A549 (cell line): Measurements from ENCODE around the gene TMEM266. TPM values are rescaled to one million over a fixed set of nuclear protein-coding genes. Genes with fewer than 3 reads are reported as not detected.
A peak's percentile ranks its signal among the peaks of the same experiment; 100 is the strongest.

Experiments
- ATAC-seq, 2 experiments: fragments of 200-7000 bp in 1 of 2; fragments of >200 bp in 1 of 2; cut with Nextera tagmentation in 1 of 2; cut with Tn5 transposase in 1 of 2; 3 replicates each; pipeline versions ENCODE4 v1.8.0 to v1.9.1; 2018 to 2020; ENCODE audit warnings: mild to moderate bottlenecking in 1 of 2, moderate library complexity in 1 of 2
- CTCF ChIA-PET: fragments of 300-600 bp; sonication (Branson Sonifier 250); formaldehyde crosslinking; extraction: SDS; loops from one replicate; lab custom pipeline; 2021; ENCODE audit warnings: antibody characterized with exemption, inconsistent platforms; lab: Yijun Ruan, JAX
- POLR2A ChIA-PET: fragments of 350-600 bp; formaldehyde crosslinking; extraction: SDS; loops from one replicate; lab custom pipeline; 2021; ENCODE audit warnings: antibody characterized with exemption, inconsistent platforms; lab: Yijun Ruan, JAX
- DNase-seq, 2 experiments: peaks; one replicate each; pipeline versions ENCODE4 v3.0.0 to v3.0.0-alpha.2; 2011 to 2016; ENCODE audit warnings: low read depth in 1 of 2, low spot score in 1 of 2
- FAIRE-seq: peaks from 2 replicates; lab custom pipeline; 2011; peaks lifted over from hg19 to GRCh38; lab: Jason Lieb, UNC
- H3K27ac ChIP-seq, 2 experiments: fragments of >200 bp; sonication (Bioruptor Twin); formaldehyde crosslinking; 3 replicates each; pipeline ENCODE4 v1.5.1; 2016 to 2017
- H3K4me1 ChIP-seq: fragments of >200 bp; sonication (Bioruptor Twin); formaldehyde crosslinking; 3 replicates; pipeline ENCODE4 v1.6.1; 2016
- H3K4me2 ChIP-seq: fragments of >200 bp; sonication (Bioruptor Twin); formaldehyde crosslinking; 3 replicates; pipeline ENCODE4 v1.6.1; 2016
- H3K4me3 ChIP-seq: fragments of >200 bp; sonication (Bioruptor Twin); formaldehyde crosslinking; 3 replicates; pipeline ENCODE4 v1.5.1; 2016
- H3K9me3 ChIP-seq: fragments of >200 bp; sonication (Bioruptor Twin); formaldehyde crosslinking; 3 replicates; pipeline ENCODE4 v1.6.1; 2016
- BHLHE40 ChIP-seq: IDR thresholded peaks from 2 replicates; pipeline ENCODE4 v1.6.1; 2012; ENCODE audit warnings: low read depth, low read length, inconsistent platforms
- CHD2 ChIP-seq: fragments of 150-350 bp; IDR thresholded peaks from 2 replicates; pipeline ENCODE4 v1.6.1; 2014; ENCODE audit warnings: low read length; ENCODE audit not compliant: partially characterized antibody
- CHD4 ChIP-seq: fragments of 200-600 bp; sonication (generic); IDR thresholded peaks from 2 replicates; pipeline ENCODE4 v1.6.1; 2016; ENCODE audit warnings: antibody characterized with exemption, mild to moderate bottlenecking, borderline replicate concordance
- HDAC2 ChIP-seq: fragments of 200-600 bp; sonication (generic); IDR thresholded peaks from 2 replicates; pipeline ENCODE4 v1.6.1; 2016
- HEYL ChIP-seq: fragments of 250-450 bp; sonication (Bioruptor Pico); IDR thresholded peaks from 2 replicates; pipeline ENCODE4 v1.8.0; 2021; ENCODE audit warnings: mild to moderate bottlenecking, moderate library complexity
- HOXA7 ChIP-seq: fragments of 250-450 bp; sonication (Bioruptor Pico); IDR thresholded peaks from 2 replicates; pipeline ENCODE4 v1.5.0; 2020; ENCODE audit warnings: mild to moderate bottlenecking, moderate library complexity
- KDM5A ChIP-seq: fragments of 200-600 bp; sonication (generic); IDR thresholded peaks from 2 replicates; pipeline ENCODE4 v1.6.1; 2016; ENCODE audit warnings: antibody characterized with exemption, mild to moderate bottlenecking
- NPAS2 ChIP-seq: fragments of 250-450 bp; sonication (Bioruptor Pico); IDR thresholded peaks from 2 replicates; pipeline ENCODE4 v1.8.0; 2022; ENCODE audit warnings: mild to moderate bottlenecking, moderate library complexity, borderline replicate concordance
- PHF8 ChIP-seq: fragments of 200-600 bp; sonication (generic); IDR thresholded peaks from 2 replicates; pipeline ENCODE4 v1.6.1; 2016; ENCODE audit warnings: low read depth, mild to moderate bottlenecking, antibody characterized with exemption, moderate library complexity, borderline replicate concordance
- POLR2A ChIP-seq: IDR thresholded peaks from 2 replicates; pipeline ENCODE4 v1.6.1; 2012; ENCODE audit warnings: mild to moderate bottlenecking, low read length
- RAD21 ChIP-seq, 2 experiments: fragments of >200 bp in 1 of 2; sonication (Bioruptor Twin) in 1 of 2; formaldehyde crosslinking in 1 of 2; IDR thresholded peaks in 1 of 2; conservative IDR thresholded peaks in 1 of 2; 2 replicates in 1 of 2; 3 replicates in 1 of 2; pipeline ENCODE4 v1.6.1; 2012 to 2018; ENCODE audit warnings: inconsistent platforms in 1 of 2
- RCOR1 ChIP-seq: fragments of 150-350 bp; IDR thresholded peaks from 2 replicates; pipeline ENCODE4 v1.6.1; 2014; ENCODE audit warnings: antibody characterized with exemption, low read length, low read depth
- SMC3 ChIP-seq: fragments of >200 bp; sonication (Bioruptor Twin); formaldehyde crosslinking; IDR thresholded peaks from 3 replicates; pipeline ENCODE4 v1.6.1; 2018; ENCODE audit warnings: inconsistent platforms
- TFCP2L1 ChIP-seq: fragments of 250-450 bp; sonication (Bioruptor Pico); IDR thresholded peaks from 2 replicates; pipeline ENCODE4 v1.5.0; 2021; ENCODE audit warnings: mild to moderate bottlenecking
- WGBS: methylation state at CpG from one replicate; pipeline ENCODE4 v1.1.6; 2017; ENCODE audit errors: missing lambda C conversion rate; 5-methylcytosine and 5-hydroxymethylcytosine counted together
- polyA plus RNA-seq, 4 experiments: library from polyadenylated mRNA; depleted of rRNA in 3 of 4; stranded (reverse); fragments of >200 nt; fragmentation: RNase III in 1 of 4; extraction: RNeasy Plus Mini Kit Qiagen cat#74134 plus additional on column Dnase treatment in 1 of 4; gene quantifications; 2 replicates in 3 of 4; 3 replicates in 1 of 4; pipeline ENCODE4 v1.2.3, GENCODE V29; 2011 to 2017
- TF ChIP-seq, protein P1 (sequence below): fragments of 250-450 bp; sonication (Bioruptor Pico); IDR thresholded peaks from 2 replicates; pipeline ENCODE4 v1.5.0; 2021; ENCODE audit warnings: mild to moderate bottlenecking, moderate library complexity, borderline replicate concordance
- TF ChIP-seq, protein P2 (sequence below): fragments of 250-450 bp; sonication (Bioruptor Pico); IDR thresholded peaks from 2 replicates; pipeline ENCODE4 v1.5.0; 2020; ENCODE audit warnings: low read depth, mild to moderate bottlenecking, moderate library complexity
- TF ChIP-seq, protein P3 (sequence below): fragments of >200 bp; sonication (Bioruptor Twin); formaldehyde crosslinking; IDR thresholded peaks from 3 replicates; pipeline ENCODE4 v1.5.1; 2016
- TF ChIP-seq, protein P4 (sequence below): fragments of >200 bp; sonication (Bioruptor Twin); formaldehyde crosslinking; IDR thresholded peaks from 3 replicates; pipeline ENCODE4 v1.6.1; 2016
- TF ChIP-seq, protein P5 (sequence below): fragments of 200-600 bp; sonication (generic); IDR thresholded peaks from 2 replicates; pipeline ENCODE4 v1.6.1; 2016; ENCODE audit warnings: antibody characterized with exemption, mild to moderate bottlenecking, moderate library complexity

TMEM266 gene
- polyA plus RNA-seq, 2 of the 4 experiments (the other 2 are of a cell fraction) = 0.06 to 0.08 TPM

DNA sequence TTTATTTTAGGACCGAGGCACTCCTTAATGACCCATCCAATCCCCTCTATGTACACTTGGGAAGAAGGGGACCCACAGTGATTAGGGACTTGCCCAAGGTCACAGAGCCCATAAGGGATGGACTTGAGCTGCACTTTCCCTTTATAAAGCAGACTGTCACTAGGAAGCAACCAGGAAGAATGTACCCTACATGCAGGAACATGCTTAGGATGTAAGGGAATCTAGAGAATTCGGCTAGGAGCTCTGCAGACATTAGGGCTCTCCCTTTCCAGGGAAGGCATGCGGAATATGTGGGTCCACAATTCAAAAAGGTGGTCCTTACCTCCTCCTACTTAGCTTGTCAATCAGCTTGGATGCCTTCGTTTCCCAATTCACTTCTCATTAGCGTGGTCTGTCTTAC is 78.7 kb downstream of the TMEM266 start (continued):
- TF ChIP-seq, protein P1, sequence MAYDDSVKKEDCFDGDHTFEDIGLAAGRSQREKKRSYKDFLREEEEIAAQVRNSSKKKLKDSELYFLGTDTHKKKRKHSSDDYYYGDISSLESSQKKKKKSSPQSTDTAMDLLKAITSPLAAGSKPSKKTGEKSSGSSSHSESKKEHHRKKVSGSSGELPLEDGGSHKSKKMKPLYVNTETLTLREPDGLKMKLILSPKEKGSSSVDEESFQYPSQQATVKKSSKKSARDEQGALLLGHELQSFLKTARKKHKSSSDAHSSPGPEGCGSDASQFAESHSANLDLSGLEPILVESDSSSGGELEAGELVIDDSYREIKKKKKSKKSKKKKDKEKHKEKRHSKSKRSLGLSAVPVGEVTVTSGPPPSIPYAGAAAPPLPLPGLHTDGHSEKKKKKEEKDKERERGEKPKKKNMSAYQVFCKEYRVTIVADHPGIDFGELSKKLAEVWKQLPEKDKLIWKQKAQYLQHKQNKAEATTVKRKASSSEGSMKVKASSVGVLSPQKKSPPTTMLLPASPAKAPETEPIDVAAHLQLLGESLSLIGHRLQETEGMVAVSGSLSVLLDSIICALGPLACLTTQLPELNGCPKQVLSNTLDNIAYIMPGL = no peak
- TF ChIP-seq, protein P2, sequence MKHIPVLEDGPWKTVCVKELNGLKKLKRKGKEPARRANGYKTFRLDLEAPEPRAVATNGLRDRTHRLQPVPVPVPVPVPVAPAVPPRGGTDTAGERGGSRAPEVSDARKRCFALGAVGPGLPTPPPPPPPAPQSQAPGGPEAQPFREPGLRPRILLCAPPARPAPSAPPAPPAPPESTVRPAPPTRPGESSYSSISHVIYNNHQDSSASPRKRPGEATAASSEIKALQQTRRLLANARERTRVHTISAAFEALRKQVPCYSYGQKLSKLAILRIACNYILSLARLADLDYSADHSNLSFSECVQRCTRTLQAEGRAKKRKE (CRISPR knock-in tag) = no peak
- no peak for TF ChIP-seq CHD2
- no peak for TF ChIP-seq RCOR1
- TF ChIP-seq PHF8 = no peak

DNA sequence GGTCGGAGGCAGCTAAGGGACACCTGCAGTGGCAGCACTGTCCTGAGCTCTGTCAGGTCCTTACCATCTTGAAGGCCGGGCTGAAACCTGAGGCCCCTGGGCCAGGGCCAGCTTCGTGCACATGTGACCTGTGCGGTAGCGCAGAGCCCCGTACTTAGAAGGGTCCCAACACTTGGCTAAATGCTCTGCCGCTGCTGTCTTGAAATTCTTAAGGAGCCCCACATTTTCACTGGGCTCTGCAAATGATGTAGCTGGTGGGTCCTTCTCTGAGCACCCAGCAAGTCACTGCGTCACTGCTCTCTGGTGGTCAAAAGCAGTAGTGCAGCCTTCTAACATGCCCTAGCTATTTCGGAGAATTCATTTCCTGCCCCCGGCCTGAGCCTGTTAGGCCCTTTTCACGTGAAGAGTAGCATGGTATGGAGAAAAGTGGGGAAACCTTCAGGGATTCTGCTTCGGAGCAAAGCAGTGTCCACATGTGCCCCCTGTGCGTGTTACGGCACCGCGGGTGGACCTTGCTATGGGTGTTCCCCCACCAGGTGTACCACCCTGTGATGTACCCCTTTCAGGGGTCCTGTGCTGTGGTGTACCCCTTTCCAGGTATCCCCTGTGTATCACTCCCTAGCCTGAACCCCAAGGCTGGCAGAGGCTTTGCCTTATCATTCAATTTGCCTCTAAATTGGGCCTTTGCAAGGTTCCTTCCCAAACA is 79.7 kb downstream of the TMEM266 start:
- FAIRE-seq (peak; percentile 54), DNase-seq (peak; percentile 79 to 94), ATAC-seq (peak; percentile 81 to 94)
- TF ChIP-seq BHLHE40 (no peak), NPAS2 (no peak), RAD21 (conservative IDR thresholded peaks at IDR 0.05 in 1 of 2, IDR thresholded peaks at IDR 0.05 in 1 of 2) (peak; percentile 88 to 90), POLR2A (no peak), HDAC2 (no peak), HOXA7 (no peak), SMC3 (peak; percentile 94), HEYL (CRISPR knock-in tag) (no peak), KDM5A (no peak)
- TF ChIP-seq, protein P3, sequence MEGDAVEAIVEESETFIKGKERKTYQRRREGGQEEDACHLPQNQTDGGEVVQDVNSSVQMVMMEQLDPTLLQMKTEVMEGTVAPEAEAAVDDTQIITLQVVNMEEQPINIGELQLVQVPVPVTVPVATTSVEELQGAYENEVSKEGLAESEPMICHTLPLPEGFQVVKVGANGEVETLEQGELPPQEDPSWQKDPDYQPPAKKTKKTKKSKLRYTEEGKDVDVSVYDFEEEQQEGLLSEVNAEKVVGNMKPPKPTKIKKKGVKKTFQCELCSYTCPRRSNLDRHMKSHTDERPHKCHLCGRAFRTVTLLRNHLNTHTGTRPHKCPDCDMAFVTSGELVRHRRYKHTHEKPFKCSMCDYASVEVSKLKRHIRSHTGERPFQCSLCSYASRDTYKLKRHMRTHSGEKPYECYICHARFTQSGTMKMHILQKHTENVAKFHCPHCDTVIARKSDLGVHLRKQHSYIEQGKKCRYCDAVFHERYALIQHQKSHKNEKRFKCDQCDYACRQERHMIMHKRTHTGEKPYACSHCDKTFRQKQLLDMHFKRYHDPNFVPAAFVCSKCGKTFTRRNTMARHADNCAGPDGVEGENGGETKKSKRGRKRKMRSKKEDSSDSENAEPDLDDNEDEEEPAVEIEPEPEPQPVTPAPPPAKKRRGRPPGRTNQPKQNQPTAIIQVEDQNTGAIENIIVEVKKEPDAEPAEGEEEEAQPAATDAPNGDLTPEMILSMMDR = peak; percentile 93
- TF ChIP-seq, protein P2 (CRISPR knock-in tag) = no peak
- ChIA-PET CTCF (interaction anchor here (0.6 to 21.1 kb wide), 70 partner anchors 10 to 956 kb away, joined by 3 to 448 read pairs (median 4); partner anchors contain the start of genes TMEM266 and UBE2Q2), POLR2A (interaction anchor here (0.6 to 1.0 kb wide), 3 partner anchors 81 to 330 kb away, joined by 3 to 5 read pairs (median 4); partner anchors contain the start of gene ISL2)
- H3K9me3 ChIP-seq = no peaks in the 10 kb centered on the region
- no peak overlapping the region for H3K27ac ChIP-seq
- H3K4me3 ChIP-seq = no peak overlapping the region
- WGBS = 25% methylated on average over 16 of the region's 16 CpGs
- H3K4me1 ChIP-seq = no peaks in the 10 kb centered on the region
- H3K4me2 ChIP-seq = no peak overlapping the region; the same call in 2 of the 3 replicates

DNA sequence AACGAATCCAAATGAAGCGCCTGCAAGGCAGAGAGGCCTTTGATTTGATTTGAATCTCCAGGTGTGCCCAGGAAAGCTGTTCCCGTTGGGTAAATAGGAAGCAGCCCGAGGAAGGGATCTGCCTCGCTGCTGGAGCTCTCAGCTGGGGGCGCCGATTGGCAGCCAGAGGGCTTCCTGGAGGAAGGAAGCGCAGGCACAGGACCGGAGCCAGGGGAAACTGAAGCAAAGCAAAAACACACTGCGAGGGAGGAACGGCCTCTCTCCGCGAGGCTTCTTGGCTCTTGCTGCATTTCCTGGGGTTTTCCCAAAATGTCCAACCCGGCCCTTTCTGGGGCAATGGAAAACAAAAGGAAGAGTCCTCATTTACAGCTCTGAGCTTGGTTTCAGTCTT is 80.3 kb downstream of the TMEM266 start:
- CTCF ChIA-PET = interaction anchor here (0.6 to 21.1 kb wide), 47 partner anchors 11 to 956 kb away, joined by 3 to 448 read pairs (median 5); partner anchors contain the start of gene TMEM266
- H3K9me3 ChIP-seq = no peaks in the 10 kb centered on the region
- H3K4me1 ChIP-seq = no peaks in the 10 kb centered on the region
- no peak overlapping the region for H3K4me3 ChIP-seq
- FAIRE-seq (no peak), ATAC-seq (peak in 1 of 2 experiments; percentile 8; a peak in 1 of 6 replicates), DNase-seq (no peak)
- POLR2A ChIA-PET = interaction anchor here (0.6 to 1.0 kb wide), 3 partner anchors 82 to 330 kb away, joined by 3 to 5 read pairs (median 4); partner anchors contain the start of gene ISL2
- 55% methylated on average over 14 of the region's 14 CpGs for WGBS
- TF ChIP-seq TFCP2L1 (CRISPR knock-in tag) (no peak), CHD4 (no peak), KDM5A (no peak), PHF8 (no peak), HDAC2 (no peak)
- TF ChIP-seq, protein P4, sequence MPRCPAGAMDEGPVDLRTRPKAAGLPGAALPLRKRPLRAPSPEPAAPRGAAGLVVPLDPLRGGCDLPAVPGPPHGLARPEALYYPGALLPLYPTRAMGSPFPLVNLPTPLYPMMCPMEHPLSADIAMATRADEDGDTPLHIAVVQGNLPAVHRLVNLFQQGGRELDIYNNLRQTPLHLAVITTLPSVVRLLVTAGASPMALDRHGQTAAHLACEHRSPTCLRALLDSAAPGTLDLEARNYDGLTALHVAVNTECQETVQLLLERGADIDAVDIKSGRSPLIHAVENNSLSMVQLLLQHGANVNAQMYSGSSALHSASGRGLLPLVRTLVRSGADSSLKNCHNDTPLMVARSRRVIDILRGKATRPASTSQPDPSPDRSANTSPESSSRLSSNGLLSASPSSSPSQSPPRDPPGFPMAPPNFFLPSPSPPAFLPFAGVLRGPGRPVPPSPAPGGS = no peak
- TF ChIP-seq, protein P5, sequence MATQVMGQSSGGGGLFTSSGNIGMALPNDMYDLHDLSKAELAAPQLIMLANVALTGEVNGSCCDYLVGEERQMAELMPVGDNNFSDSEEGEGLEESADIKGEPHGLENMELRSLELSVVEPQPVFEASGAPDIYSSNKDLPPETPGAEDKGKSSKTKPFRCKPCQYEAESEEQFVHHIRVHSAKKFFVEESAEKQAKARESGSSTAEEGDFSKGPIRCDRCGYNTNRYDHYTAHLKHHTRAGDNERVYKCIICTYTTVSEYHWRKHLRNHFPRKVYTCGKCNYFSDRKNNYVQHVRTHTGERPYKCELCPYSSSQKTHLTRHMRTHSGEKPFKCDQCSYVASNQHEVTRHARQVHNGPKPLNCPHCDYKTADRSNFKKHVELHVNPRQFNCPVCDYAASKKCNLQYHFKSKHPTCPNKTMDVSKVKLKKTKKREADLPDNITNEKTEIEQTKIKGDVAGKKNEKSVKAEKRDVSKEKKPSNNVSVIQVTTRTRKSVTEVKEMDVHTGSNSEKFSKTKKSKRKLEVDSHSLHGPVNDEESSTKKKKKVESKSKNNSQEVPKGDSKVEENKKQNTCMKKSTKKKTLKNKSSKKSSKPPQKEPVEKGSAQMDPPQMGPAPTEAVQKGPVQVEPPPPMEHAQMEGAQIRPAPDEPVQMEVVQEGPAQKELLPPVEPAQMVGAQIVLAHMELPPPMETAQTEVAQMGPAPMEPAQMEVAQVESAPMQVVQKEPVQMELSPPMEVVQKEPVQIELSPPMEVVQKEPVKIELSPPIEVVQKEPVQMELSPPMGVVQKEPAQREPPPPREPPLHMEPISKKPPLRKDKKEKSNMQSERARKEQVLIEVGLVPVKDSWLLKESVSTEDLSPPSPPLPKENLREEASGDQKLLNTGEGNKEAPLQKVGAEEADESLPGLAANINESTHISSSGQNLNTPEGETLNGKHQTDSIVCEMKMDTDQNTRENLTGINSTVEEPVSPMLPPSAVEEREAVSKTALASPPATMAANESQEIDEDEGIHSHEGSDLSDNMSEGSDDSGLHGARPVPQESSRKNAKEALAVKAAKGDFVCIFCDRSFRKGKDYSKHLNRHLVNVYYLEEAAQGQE = no peak
- no peak overlapping the region for H3K27ac ChIP-seq
- H3K4me2 ChIP-seq = no peak overlapping the region
